Ishikawa (cell line): Measurements from ENCODE around the gene TMBIM6.

Experiments used
- CEBPB ChIP-seq: IDR thresholded peaks from 2 replicates; pipeline ENCODE4 v1.6.1; 2012
- CREB1 ChIP-seq: IDR thresholded peaks from 2 replicates; pipeline ENCODE4 v1.6.1; 2012; ENCODE audit warnings: low read depth
- EGR1 ChIP-seq: IDR thresholded peaks from 2 replicates; pipeline ENCODE4 v1.6.1; 2012
- EP300 ChIP-seq: IDR thresholded peaks from 2 replicates; pipeline ENCODE4 v1.6.1; 2012; ENCODE audit warnings: borderline replicate concordance
- FOXM1 ChIP-seq: IDR thresholded peaks from 2 replicates; pipeline ENCODE4 v1.6.1; 2012; ENCODE audit warnings: low read depth, borderline replicate concordance
- MAX ChIP-seq: IDR thresholded peaks from 2 replicates; pipeline ENCODE4 v1.6.1; 2012
- NFIC ChIP-seq: IDR thresholded peaks from 2 replicates; pipeline ENCODE4 v1.6.1; 2012
- RAD21 ChIP-seq: IDR thresholded peaks from 2 replicates; pipeline ENCODE4 v1.6.1; 2012; ENCODE audit warnings: low read depth
- REST ChIP-seq: IDR thresholded peaks from 2 replicates; pipeline ENCODE4 v1.6.1; 2012; ENCODE audit warnings: low read depth, mild to moderate bottlenecking
- TAF1 ChIP-seq: IDR thresholded peaks from 2 replicates; pipeline ENCODE4 v1.6.1; 2012; ENCODE audit warnings: low read depth, mild to moderate bottlenecking
- TCF12 ChIP-seq: IDR thresholded peaks from 2 replicates; pipeline ENCODE4 v1.6.1; 2012; ENCODE audit warnings: low read depth
- TEAD4 ChIP-seq: IDR thresholded peaks from 2 replicates; pipeline ENCODE4 v1.6.1; 2012
- USF1 ChIP-seq: IDR thresholded peaks from 2 replicates; pipeline ENCODE4 v1.6.1; 2012
- YY1 ChIP-seq: IDR thresholded peaks from 2 replicates; pipeline ENCODE4 v1.6.1; 2012; ENCODE audit warnings: low read depth
- ZBTB7A ChIP-seq: IDR thresholded peaks from 2 replicates; pipeline ENCODE4 v1.6.1; 2012; ENCODE audit warnings: low read depth

Gene TMBIM6

GRCh38 chr12:49705479-49706134, 35.8 kb upstream of the TMBIM6 start:
- TF ChIP-seq YY1 (no peak), RAD21 (no peak), USF1 (no peak), EP300 (no peak), CEBPB (no peak), TEAD4 (no peak), REST (no peak), TAF1 (no peak), TCF12 (no peak), CREB1 (no peak), EGR1 (no peak)

- no peak for TF ChIP-seq TCF12
- no peak for TF ChIP-seq EGR1
- TF ChIP-seq EP300, result no peak
- no peak for TF ChIP-seq FOXM1
- TF ChIP-seq CEBPB, result no peak
- TF ChIP-seq RAD21, result no peak
- no peak for TF ChIP-seq USF1
- TF ChIP-seq REST, result no peak
- TF ChIP-seq TAF1, result no peak
- TF ChIP-seq ZBTB7A, result no peak; the same call in 1 of the 2 replicates
- no peak for TF ChIP-seq CREB1
- no peak for TF ChIP-seq NFIC
- no peak for TF ChIP-seq MAX
- TF ChIP-seq YY1, result no peak
- TF ChIP-seq TEAD4, result no peak
Observed at GRCh38 chr12:49706351-49707127, 34.8 kb upstream of the TMBIM6 start.

- peak; percentile 52; the same call in 1 of the 2 replicates for TF ChIP-seq TAF1
- peak; percentile 91; the same call in 1 of the 2 replicates for TF ChIP-seq ZBTB7A
- no peak for TF ChIP-seq CEBPB
- peak; percentile 98 for TF ChIP-seq RAD21
- TF ChIP-seq EP300, result no peak
- peak; percentile 100 for TF ChIP-seq MAX
- peak; percentile 51; the same call in 1 of the 2 replicates for TF ChIP-seq USF1
- TF ChIP-seq EGR1, result peak; percentile 72
- peak; percentile 54; the same call in 1 of the 2 replicates for TF ChIP-seq TCF12
- TF ChIP-seq NFIC, result peak; percentile 12; the same call in 1 of the 2 replicates
Observed at GRCh38 chr12:49707128-49707811, 34.1 kb upstream of the TMBIM6 start, which contains the start of gene FMNL3. FMNL3 (minus strand) TSS chr12:49707405; CDS start chr12:49707180, 225 bp downstream.

- TF ChIP-seq USF1, result no peak
- no peak for TF ChIP-seq EGR1
- TF ChIP-seq YY1, result no peak
- no peak for TF ChIP-seq NFIC
- TF ChIP-seq ZBTB7A, result no peak
- TF ChIP-seq CREB1, result no peak
- TF ChIP-seq FOXM1, result no peak
- no peak for TF ChIP-seq EP300
Observed at GRCh38 chr12:49707812-49708147, 33.6 kb upstream of the TMBIM6 start.
